Cardiac fibroblast (primary cell): ENCODE results near the gene RBPJ.
A peak's percentile ranks its signal among the peaks of the same experiment; 100 is the strongest.

ENCODE experiments used
- DNase-seq, 2 donors: peaks; one replicate each; pipeline versions ENCODE4 v3.0.0 to v3.0.0-alpha.2; 2010; ENCODE audit warnings: low read depth in 2 of 2
- H3K4me3 ChIP-seq, 2 donors: replicated peaks in 1 of 2; 1 replicate in 1 of 2; 2 replicates in 1 of 2; pipeline ENCODE4 v1.5.1; 2011; ENCODE audit warnings: low read depth in 2 of 2, low read length in 2 of 2, mild to moderate bottlenecking in 2 of 2, moderate library complexity in 1 of 2
- CTCF ChIP-seq: IDR thresholded peaks from one replicate; pipeline ENCODE4 v1.5.1; 2011; ENCODE audit warnings: low read depth, mild to moderate bottlenecking, low read length, inconsistent platforms

RBPJ gene

GRCh38 chr4:26459756-26460530 lies 139.1 kb downstream of the RBPJ start:
- DNase-seq: peak in 1 of 2 donors; percentile 28
- H3K4me3 ChIP-seq: no peak overlapping the region
- TF ChIP-seq CTCF: no peak

GRCh38 chr4:26462874-26463273 lies 142.1 kb downstream of the RBPJ start:
- no peak overlapping the region for H3K4me3 ChIP-seq
- no peak for DNase-seq
- no peak for TF ChIP-seq CTCF

- TF ChIP-seq CTCF: no peak
- no peak overlapping the region for H3K4me3 ChIP-seq
- DNase-seq: no peak
These were observed 142.6 kb downstream of the RBPJ start for GRCh38 chr4:26463386-26463785.

DNA sequence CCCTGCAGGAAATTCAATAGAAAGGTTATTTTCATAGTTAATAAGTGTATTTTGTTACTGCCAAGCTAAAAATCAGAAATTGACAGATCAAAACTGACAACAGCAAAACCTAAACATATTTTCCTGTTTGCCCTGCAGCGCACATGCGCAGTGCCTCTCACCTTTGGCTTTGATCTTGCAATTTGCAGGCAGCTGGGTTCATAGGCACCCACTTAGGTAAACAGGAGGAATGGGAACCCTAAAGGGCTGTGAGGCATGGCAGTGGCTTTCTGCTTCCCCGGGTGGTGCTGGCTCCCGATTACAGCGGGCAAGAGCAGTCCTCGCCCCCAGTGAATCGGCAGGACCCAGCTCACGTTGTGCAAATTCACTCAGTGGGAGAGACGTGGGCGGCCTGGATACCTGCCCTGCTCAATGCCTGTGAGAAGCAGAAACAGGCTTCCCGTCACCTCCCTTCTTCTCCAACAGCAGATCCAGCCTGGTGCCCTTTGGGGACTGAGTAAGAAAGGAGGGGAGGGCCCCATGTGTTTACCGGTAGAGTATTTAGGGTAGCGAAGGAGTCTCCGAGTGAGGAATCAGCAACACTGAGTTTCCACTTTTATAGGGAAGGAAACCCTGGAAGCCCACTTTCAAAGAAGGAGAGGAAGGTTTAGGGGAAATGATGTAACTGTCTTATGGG lies 143.7 kb downstream of the RBPJ start:
- TF ChIP-seq CTCF: no peak
- no peak for DNase-seq
- no peak overlapping the region for H3K4me3 ChIP-seq

- DNase-seq: no peak
- no peak overlapping the region for H3K4me3 ChIP-seq
- TF ChIP-seq CTCF: no peak
These were observed 145.9 kb downstream of the RBPJ start for GRCh38 chr4:26466578-26467270.

GRCh38 chr4:26467724-26468123 lies 146.9 kb downstream of the RBPJ start:
- TF ChIP-seq CTCF: no peak

More at GRCh38 chr4:26467724-26468123, 146.9 kb downstream of the RBPJ start:
- H3K4me3 ChIP-seq: no peak overlapping the region
- DNase-seq: no peak
